Thyroid gland (tissue), 4 donors: ENCODE results near the gene PLCD1. TPM values are rescaled to one million over a fixed set of nuclear protein-coding genes. Genes with fewer than 3 reads are reported as not detected.

Source experiments
- DNase-seq, 2 donors: peaks; one replicate each; pipeline ENCODE4 v3.0.0-alpha.2; 2019
- H3K27ac ChIP-seq, 3 donors: fragments of 200-600 bp; sonication (generic); 1 replicate in 2 of 3; 2 replicates in 1 of 3; pipeline ENCODE4 v1.5.1; 2016 to 2019; ENCODE audit warnings: mild to moderate bottlenecking in 1 of 3, moderate library complexity in 1 of 3
- H3K27me3 ChIP-seq: fragments of 200-600 bp; sonication (generic); one replicate; pipeline ENCODE4 v1.5.1; 2019
- H3K36me3 ChIP-seq, 2 donors: fragments of 200-600 bp; sonication (generic); one replicate each; pipeline ENCODE4 v1.5.1; 2016 to 2019
- H3K4me1 ChIP-seq, 2 donors: fragments of 200-600 bp; sonication (generic); one replicate each; pipeline ENCODE4 v1.5.1; 2017 to 2019
- H3K4me3 ChIP-seq, 3 donors: fragments of 200-600 bp; sonication (generic); replicated peaks in 1 of 3; 1 replicate in 2 of 3; 2 replicates in 1 of 3; pipeline ENCODE4 v1.5.1; 2016; ENCODE audit warnings: mild to moderate bottlenecking in 1 of 3
- H3K9me3 ChIP-seq: fragments of 200-600 bp; sonication (generic); one replicate; pipeline ENCODE4 v1.5.1; 2017
- CTCF ChIP-seq, 6 experiments: fragments of 200-600 bp in 3 of 6; fragments of 450-650 bp in 3 of 6; sonication (generic) in 3 of 6; IDR thresholded peaks; one replicate each; pipeline ENCODE4 v1.5.1; 2016 to 2019; ENCODE audit warnings: antibody characterized with exemption in 6 of 6, mild to moderate bottlenecking in 2 of 6, inconsistent platforms in 1 of 6, moderate library complexity in 1 of 6
- POLR2A ChIP-seq, 2 donors: fragments of 450-650 bp; IDR thresholded peaks; one replicate each; pipeline ENCODE4 v1.6.1; 2017; ENCODE audit warnings: antibody characterized with exemption in 2 of 2, mild to moderate bottlenecking in 2 of 2, moderate library complexity in 1 of 2
- WGBS, 2 donors: methylation state at CpG; one replicate each; pipeline ENCODE4 v1.1.5; 2017; 5-methylcytosine and 5-hydroxymethylcytosine counted together
- intact Hi-C: fragments of 100-400 bp; cut with DNase I; formaldehyde crosslinking; loops from one replicate; pipeline ENCODE4 v1.15.1; 2023
- total RNA-seq, 4 donors: library from RNA; depleted of rRNA; stranded (reverse); fragments of >200 nt; gene quantifications; one replicate each; pipeline ENCODE4 v1.2.3, GENCODE V29; 2016

PLCD1 gene
- total RNA-seq, 4 donors from 2014 or later = 13.8 to 19.9 (median 16.0) TPM

GRCh38 chr3:38002291-38002876 lies 27.1 kb downstream of the PLCD1 start:
- H3K4me3 ChIP-seq = no peak overlapping the region
- intact Hi-C loops = no loop called here
- 98 to 100% methylated on average over 3 to 6 of the region's 6 CpGs for WGBS, 2 donors
- peaks cover 0 to 8% of the 10 kb centered on the region in 2 donors for H3K36me3 ChIP-seq
- no peaks in the 10 kb centered on the region for H3K9me3 ChIP-seq
- no peak for DNase-seq
- H3K27ac ChIP-seq = no peak overlapping the region
- H3K27me3 ChIP-seq = no peaks in the 10 kb centered on the region
- TF ChIP-seq CTCF (IDR thresholded peaks at IDR 0.05) = no peak
- TF ChIP-seq POLR2A (IDR thresholded peaks at IDR 0.05) = no peak
- peaks cover 24 to 37% of the 10 kb centered on the region in 2 donors for H3K4me1 ChIP-seq

GRCh38 chr3:38001456-38002081 lies 27.9 kb downstream of the PLCD1 start:
- peaks cover 0 to 8% of the 10 kb centered on the region in 2 donors for H3K36me3 ChIP-seq
- DNase-seq = no peak
- H3K4me3 ChIP-seq = no peak overlapping the region
- no peak for TF ChIP-seq POLR2A (IDR thresholded peaks at IDR 0.05)
- no peak for TF ChIP-seq CTCF (IDR thresholded peaks at IDR 0.05)
- H3K9me3 ChIP-seq = no peaks in the 10 kb centered on the region
- peaks cover 24 to 37% of the 10 kb centered on the region in 2 donors for H3K4me1 ChIP-seq
- H3K27me3 ChIP-seq = no peaks in the 10 kb centered on the region
- 86 to 96% methylated on average over 5 to 9 of the region's 9 CpGs for whole genome bisulfite sequencing, 2 donors
- intact Hi-C loops = loop anchor here (2.0 kb wide), 1 partner anchor 145 kb away; no protein-coding TSS in a partner anchor
- H3K27ac ChIP-seq = no peak overlapping the region

GRCh38 chr3:38000965-38001455 lies 28.4 kb downstream of the PLCD1 start:
- intact Hi-C loops = loop anchor here (2.0 kb wide), 1 partner anchor 144 kb away; no protein-coding TSS in a partner anchor
- 89 to 96% methylated on average over 4 to 5 of the region's 6 CpGs for WGBS, 2 donors
- Histone ChIP-seq H3K27ac (no peak overlapping the region), H3K36me3 (peaks cover 0 to 8% of the 10 kb centered on the region in 2 donors), H3K4me1 (peaks cover 24 to 37% of the 10 kb centered on the region in 2 donors), H3K27me3 (no peaks in the 10 kb centered on the region), H3K9me3 (no peaks in the 10 kb centered on the region), H3K4me3 (no peak overlapping the region)
- no peak for TF ChIP-seq CTCF (IDR thresholded peaks at IDR 0.05)
- TF ChIP-seq POLR2A (IDR thresholded peaks at IDR 0.05) = no peak
- DNase-seq = no peak

- Histone ChIP-seq H3K4me1 (peaks cover 19 to 31% of the 10 kb centered on the region in 2 donors), H3K9me3 (no peaks in the 10 kb centered on the region), H3K27me3 (no peaks in the 10 kb centered on the region), H3K4me3 (no peak overlapping the region), H3K36me3 (peaks cover 0 to 8% of the 10 kb centered on the region in 2 donors), H3K27ac (no peak overlapping the region)
- intact Hi-C loops = loop anchor here (2.0 kb wide), 1 partner anchor 144 kb away; no protein-coding TSS in a partner anchor
- DNase-seq = no peak
- WGBS, 2 donors = 97% methylated on average over 6 of the region's 6 CpGs
- TF ChIP-seq POLR2A (IDR thresholded peaks at IDR 0.05) = no peak
- no peak for TF ChIP-seq CTCF (IDR thresholded peaks at IDR 0.05)
These were observed 29.1 kb downstream of the PLCD1 start for GRCh38 chr3:38000242-38000916.
